ENCODE measurements around the gene RHCE.

GRCh38 chr1:25458541-25459298 is 38.1 kb upstream of the RHCE start:
- no peak for TF ChIP-seq POLR2A (IDR thresholded peaks at IDR 0.05)
- TF ChIP-seq, protein P1, sequence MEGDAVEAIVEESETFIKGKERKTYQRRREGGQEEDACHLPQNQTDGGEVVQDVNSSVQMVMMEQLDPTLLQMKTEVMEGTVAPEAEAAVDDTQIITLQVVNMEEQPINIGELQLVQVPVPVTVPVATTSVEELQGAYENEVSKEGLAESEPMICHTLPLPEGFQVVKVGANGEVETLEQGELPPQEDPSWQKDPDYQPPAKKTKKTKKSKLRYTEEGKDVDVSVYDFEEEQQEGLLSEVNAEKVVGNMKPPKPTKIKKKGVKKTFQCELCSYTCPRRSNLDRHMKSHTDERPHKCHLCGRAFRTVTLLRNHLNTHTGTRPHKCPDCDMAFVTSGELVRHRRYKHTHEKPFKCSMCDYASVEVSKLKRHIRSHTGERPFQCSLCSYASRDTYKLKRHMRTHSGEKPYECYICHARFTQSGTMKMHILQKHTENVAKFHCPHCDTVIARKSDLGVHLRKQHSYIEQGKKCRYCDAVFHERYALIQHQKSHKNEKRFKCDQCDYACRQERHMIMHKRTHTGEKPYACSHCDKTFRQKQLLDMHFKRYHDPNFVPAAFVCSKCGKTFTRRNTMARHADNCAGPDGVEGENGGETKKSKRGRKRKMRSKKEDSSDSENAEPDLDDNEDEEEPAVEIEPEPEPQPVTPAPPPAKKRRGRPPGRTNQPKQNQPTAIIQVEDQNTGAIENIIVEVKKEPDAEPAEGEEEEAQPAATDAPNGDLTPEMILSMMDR (IDR thresholded peaks at IDR 0.05), result no peak

All from right lobe of liver (tissue), 4 donors.